K562 (cell line): ENCODE data around the gene SLC20A1. TPM values are rescaled to one million over a fixed set of nuclear protein-coding genes. Genes with fewer than 3 reads are reported as not detected.
A peak's percentile ranks its signal among the peaks of the same experiment; 100 is the strongest.

Experiments used
- CTCF ChIP-seq, 3 experiments: IDR thresholded peaks in 2 of 3; conservative IDR thresholded peaks in 1 of 3; 2 replicates each; pipeline ENCODE4 v1.5.1; 2011 to 2012; ENCODE audit warnings: low read length in 3 of 3, mild to moderate bottlenecking in 3 of 3, control low read depth in 2 of 3, improper control_type of control experiment in 1 of 3, inconsistent platforms in 1 of 3, low read depth in 1 of 3, mixed read lengths in 1 of 3, moderate library complexity in 1 of 3; ENCODE audit not compliant: insufficient read depth in 2 of 3
- FUS ChIP-seq: fragments of 200-400 bp; formaldehyde crosslinking; optimal IDR thresholded peaks from 2 replicates; pipeline ENCODE3; 2017; ENCODE audit warnings: low read depth, low read length
- GMEB1 ChIP-seq: fragments of 250-450 bp; sonication (Bioruptor Pico); IDR thresholded peaks from 2 replicates; pipeline ENCODE4 v1.4.0; 2020; ENCODE audit warnings: mild to moderate bottlenecking
- GTF2A2 ChIP-seq: IDR thresholded peaks from 2 replicates; pipeline ENCODE4 v1.6.1; 2016; ENCODE audit warnings: mild to moderate bottlenecking, missing genetic modification characterization, missing compliant biosample characterization
- HSF4 ChIP-seq: fragments of 250-450 bp; sonication (Bioruptor Pico); IDR thresholded peaks from 2 replicates; pipeline ENCODE4 v2.1.2; 2022; ENCODE audit warnings: mild to moderate bottlenecking, moderate library complexity, borderline replicate concordance
- KDM5B ChIP-seq: fragments of 200-600 bp; sonication (generic); IDR thresholded peaks from 2 replicates; pipeline ENCODE4 v1.6.1; 2012; ENCODE audit warnings: low read depth, mild to moderate bottlenecking, moderate library complexity, low read length, control low read depth, inconsistent platforms; ENCODE audit not compliant: insufficient replicate concordance
- NFIC ChIP-seq: fragments of 450-650 bp; IDR thresholded peaks from 2 replicates; pipeline ENCODE4 v1.6.1; 2017; ENCODE audit warnings: mild to moderate bottlenecking, inconsistent platforms
- NFRKB ChIP-seq: fragments of 450-650 bp; IDR thresholded peaks from 2 replicates; pipeline ENCODE4 v1.6.1; 2016; ENCODE audit warnings: low read depth
- PCBP2 ChIP-seq: fragments of 200-400 bp; formaldehyde crosslinking; IDR thresholded peaks from 2 replicates; pipeline ENCODE4 v1.6.1; 2018; ENCODE audit warnings: low read length, low read depth, mild to moderate bottlenecking, moderate library complexity; ENCODE audit not compliant: poor library complexity, severe bottlenecking
- PHF20 ChIP-seq: fragments of 450-650 bp; IDR thresholded peaks from 2 replicates; pipeline ENCODE4 v1.6.1; 2018; ENCODE audit not compliant: partially characterized antibody
- POLR2AphosphoS5 ChIP-seq: IDR thresholded peaks from 2 replicates; pipeline ENCODE4 v1.6.1; 2011; ENCODE audit warnings: mild to moderate bottlenecking, low read depth, low read length, moderate library complexity; ENCODE audit not compliant: control insufficient read depth, insufficient read depth
- POU5F1 ChIP-seq: fragments of 150-350 bp; IDR thresholded peaks from 2 replicates; pipeline ENCODE4 v1.6.1; 2014; ENCODE audit warnings: borderline replicate concordance, low read length, low read depth, mild to moderate bottlenecking; ENCODE audit not compliant: partially characterized antibody
- STAT5B ChIP-seq: fragments of 250-450 bp; sonication (Bioruptor Pico); IDR thresholded peaks from 2 replicates; pipeline ENCODE4 v1.8.0; 2021; ENCODE audit warnings: mild to moderate bottlenecking, inconsistent platforms
- TAF15 ChIP-seq: fragments of 200-400 bp; formaldehyde crosslinking; IDR thresholded peaks from 2 replicates; pipeline ENCODE4 v1.6.1; 2017; ENCODE audit warnings: mild to moderate bottlenecking, low read depth, low read length, moderate library complexity
- TAF7 ChIP-seq: fragments of 450-650 bp; IDR thresholded peaks from 2 replicates; pipeline ENCODE4 v1.6.1; 2016; ENCODE audit warnings: missing genetic modification characterization, missing compliant biosample characterization
- TCF7L2 ChIP-seq: fragments of 150-350 bp; IDR thresholded peaks from 2 replicates; pipeline ENCODE4 v1.6.1; 2016; ENCODE audit warnings: low read depth, mild to moderate bottlenecking, low read length, moderate library complexity
- TGIF2 ChIP-seq: sonication (generic); formaldehyde crosslinking; IDR thresholded peaks from 2 replicates; pipeline ENCODE4 v1.8.1; 2022; ENCODE audit warnings: mild to moderate bottlenecking, missing genetic modification reagents, moderate library complexity
- ZFP30 ChIP-seq: fragments of 250-450 bp; sonication (Bioruptor Pico); IDR thresholded peaks from 2 replicates; pipeline ENCODE4 v1.8.0; 2022; ENCODE audit warnings: moderate library complexity, mild to moderate bottlenecking, inconsistent platforms, borderline replicate concordance
- ZNF12 ChIP-seq: sonication (generic); formaldehyde crosslinking; IDR thresholded peaks from 2 replicates; pipeline ENCODE4 v1.4.0; 2020; ENCODE audit warnings: mild to moderate bottlenecking, missing genetic modification reagents
- ZNF398 ChIP-seq: fragments of 250-450 bp; sonication (Bioruptor Pico); IDR thresholded peaks from 2 replicates; pipeline ENCODE4 v1.8.0; 2021; ENCODE audit warnings: moderate library complexity, mild to moderate bottlenecking, inconsistent platforms
- ZNF436 ChIP-seq: fragments of 250-450, 450-650 bp; sonication (Bioruptor Pico); formaldehyde crosslinking; IDR thresholded peaks from 2 replicates; pipeline ENCODE4 v1.7.0; 2020; ENCODE audit warnings: mild to moderate bottlenecking
- ZNF780A ChIP-seq: fragments of 250-450 bp; sonication (Bioruptor Pico); IDR thresholded peaks from 2 replicates; pipeline ENCODE4 v1.5.0; 2021; ENCODE audit warnings: mild to moderate bottlenecking
- polyA plus RNA-seq, 8 experiments: library from polyadenylated mRNA; depleted of rRNA in 4 of 8; stranded (reverse) in 5 of 8; unstranded in 3 of 8; fragments of >200 nt; fragmentation: Nextera tagmentation in 2 of 8; fragmentation: Illumina TruSeq in 1 of 8; extraction: Ambion mirVana in 2 of 8; extraction: Trizol in 1 of 8; gene quantifications; 2 replicates each; pipeline versions ENCODE4 v1.2.1 to v1.2.3, GENCODE V29; 2011 to 2014; ENCODE audit warnings: inconsistent platforms in 1 of 8, missing spikeins in 1 of 8
- total RNA-seq, 7 experiments: library from RNA; depleted of rRNA in 6 of 7; stranded (reverse); fragments of >200 nt in 6 of 7; fragmentation: Illumina TruSeq in 2 of 7; extraction: Trizol in 2 of 7; gene quantifications; 2 replicates each; pipeline versions ENCODE4 v1.2.1 to v1.2.3, GENCODE V29; 2011 to 2021; ENCODE audit warnings: low replicate concordance in 1 of 7

SLC20A1 gene
- total and polyA plus RNA-seq, 9 of the 15 experiments (the other 6 are each of a cell fraction or from before 2014, with no cell fraction given), result 53.8 to 150 (median 74.7) TPM

- TF ChIP-seq CTCF (IDR thresholded peaks at IDR 0.05 in 2 of 3, conservative IDR thresholded peaks at IDR 0.05 in 1 of 3; ENCODE audit: insufficient read depth in 2 of 3, low read depth in 1 of 3, low read length in 3 of 3), result no peak
- TF ChIP-seq TAF7 (tag), result no peak
- no peak for TF ChIP-seq ZNF436 (CRISPR knock-in tag)
- no peak for TF ChIP-seq POU5F1
- no peak for TF ChIP-seq HSF4
- TF ChIP-seq NFIC, result 0 out of 2 replicates have a peak, but pooled peaks have one; percentile 10
- no peak for TF ChIP-seq GTF2A2 (tag)
- TF ChIP-seq ZNF780A (CRISPR knock-in tag), result no peak
- TF ChIP-seq ZFP30 (CRISPR knock-in tag), result no peak
- no peak for TF ChIP-seq TGIF2 (CRISPR knock-in tag)
- TF ChIP-seq ZNF398 (CRISPR knock-in tag), result no peak
- TF ChIP-seq TCF7L2, result no peak
- TF ChIP-seq POLR2AphosphoS5, result peak; percentile 51; the same call in 1 of the 2 replicates
- TF ChIP-seq PHF20, result no peak
- peak; percentile 48 for TF ChIP-seq KDM5B
- no peak for TF ChIP-seq FUS
- no peak for TF ChIP-seq STAT5B
- TF ChIP-seq NFRKB, result 0 out of 2 replicates have a peak, but pooled peaks have one; percentile 17
- TF ChIP-seq GMEB1 (CRISPR knock-in tag), result peak; percentile 28; the same call in 1 of the 2 replicates
- TF ChIP-seq PCBP2, result no peak
- TF ChIP-seq ZNF12 (CRISPR knock-in tag), result no peak
- no peak for TF ChIP-seq TAF15
Observed at GRCh38 chr2:112686348-112687217, 40.8 kb downstream of the SLC20A1 start (continued).
